T-helper 2 cell treated with Interferon-gamma antibody and Interleukin-4, amounts not matched to agents 5 μg/mL and 100 μg/mL, for 36 hours (primary cell): Measurements from ENCODE around the gene ADAMTS4.

Experiments
- DNase-seq: peaks from one replicate; pipeline ENCODE4 v3.0.0; 2021; ENCODE audit warnings: low spot score
- H3K27ac Mint-ChIP-seq: one replicate; pipeline ENCODE4 v1.8.0; 2021; ENCODE audit warnings: mild to moderate bottlenecking, mixed read lengths
- H3K27me3 Mint-ChIP-seq: one replicate; pipeline ENCODE4 v1.8.0; 2021; ENCODE audit warnings: low read depth, mixed read lengths
- H3K36me3 Mint-ChIP-seq: one replicate; pipeline ENCODE4 v1.8.0; 2021; ENCODE audit warnings: low read depth, mixed read lengths
- H3K4me1 Mint-ChIP-seq: one replicate; pipeline ENCODE4 v1.8.0; 2021; ENCODE audit warnings: low read depth, mixed read lengths
- H3K4me3 Mint-ChIP-seq: one replicate; pipeline ENCODE4 v1.8.0; 2022; ENCODE audit warnings: mild to moderate bottlenecking, moderate library complexity, mixed read lengths
- H3K9me3 Mint-ChIP-seq: one replicate; pipeline ENCODE4 v1.8.0; 2021; ENCODE audit warnings: mixed read lengths

ADAMTS4 gene

GRCh38 chr1:161209790-161210409, 11.0 kb upstream of the ADAMTS4 start:
- peaks cover 22% of the 10 kb centered on the region for H3K4me1 Mint-ChIP-seq
- DNase-seq = peak; percentile 61
- no peak overlapping the region for H3K4me3 Mint-ChIP-seq
- H3K27ac Mint-ChIP-seq = peak overlapping the region; percentile 15
- no peaks in the 10 kb centered on the region for H3K9me3 Mint-ChIP-seq
- H3K27me3 Mint-ChIP-seq = no peaks in the 10 kb centered on the region
- H3K36me3 Mint-ChIP-seq = peaks cover 69% of the 10 kb centered on the region

- H3K4me3 Mint-ChIP-seq = no peak overlapping the region
- no peaks in the 10 kb centered on the region for H3K27me3 Mint-ChIP-seq
- H3K4me1 Mint-ChIP-seq = peaks cover 34% of the 10 kb centered on the region
- DNase-seq = no peak
- H3K36me3 Mint-ChIP-seq = peaks cover 64% of the 10 kb centered on the region
- no peak overlapping the region for H3K27ac Mint-ChIP-seq
- H3K9me3 Mint-ChIP-seq = no peaks in the 10 kb centered on the region
These were observed 8.3 kb upstream of the ADAMTS4 start for GRCh38 chr1:161207173-161207572.

- H3K36me3 Mint-ChIP-seq = peaks cover 58% of the 10 kb centered on the region
- peaks cover 38% of the 10 kb centered on the region for H3K4me1 Mint-ChIP-seq
- no peaks in the 10 kb centered on the region for H3K9me3 Mint-ChIP-seq
- no peak for DNase-seq
- no peak overlapping the region for H3K4me3 Mint-ChIP-seq
- no peaks in the 10 kb centered on the region for H3K27me3 Mint-ChIP-seq
- no peak overlapping the region for H3K27ac Mint-ChIP-seq
These were observed 7.7 kb upstream of the ADAMTS4 start for GRCh38 chr1:161206411-161207140.

- Mint-ChIP-seq H3K27ac (peak within 1 kb of the TSS; percentile 96), H3K9me3 (no peaks in the 10 kb centered on the region), H3K4me3 (peak within 1 kb of the TSS; percentile 94), H3K27me3 (no peaks in the 10 kb centered on the region), H3K4me1 (peaks cover 47% of the 10 kb centered on the region), H3K36me3 (peaks cover 33% of the 10 kb centered on the region)
- peak; percentile 93 for DNase-seq
These were observed 3.2 kb upstream of the ADAMTS4 start, which contains the start of gene NDUFS2 for GRCh38 chr1:161201836-161202712. Gene NDUFS2, plus strand, starts transcription at chr1:161202367. Its CDS starts 19 bp downstream, at chr1:161202386.

GRCh38 chr1:161200992-161201835, 2.4 kb upstream of the ADAMTS4 start:
- Mint-ChIP-seq H3K27me3 (no peaks in the 10 kb centered on the region), H3K27ac (peak overlapping the region; percentile 96), H3K4me1 (peaks cover 43% of the 10 kb centered on the region), H3K36me3 (peaks cover 25% of the 10 kb centered on the region), H3K9me3 (no peaks in the 10 kb centered on the region), H3K4me3 (peak overlapping the region; percentile 94)
- no peak for DNase-seq

- peak overlapping the region; percentile 17 for H3K4me3 Mint-ChIP-seq
- no peaks in the 10 kb centered on the region for H3K27me3 Mint-ChIP-seq
- peaks cover 20% of the 10 kb centered on the region for H3K36me3 Mint-ChIP-seq
- peak overlapping the region; percentile 96 for H3K27ac Mint-ChIP-seq
- peaks cover 39% of the 10 kb centered on the region for H3K4me1 Mint-ChIP-seq
- H3K9me3 Mint-ChIP-seq = no peaks in the 10 kb centered on the region
- DNase-seq = no peak
These were observed 1.7 kb upstream of the ADAMTS4 start for GRCh38 chr1:161200421-161200991.

GRCh38 chr1:161199506-161200139, 769 bp upstream of the ADAMTS4 start:
- Mint-ChIP-seq H3K27ac (peak overlapping the region; percentile 96), H3K27me3 (no peaks in the 10 kb centered on the region), H3K36me3 (peaks cover 15% of the 10 kb centered on the region), H3K4me1 (peaks cover 39% of the 10 kb centered on the region), H3K4me3 (no peak overlapping the region), H3K9me3 (no peaks in the 10 kb centered on the region)
- no peak for DNase-seq

GRCh38 chr1:161198194-161198896, 509 bp downstream of the ADAMTS4 start:
- no peak for DNase-seq
- Mint-ChIP-seq H3K4me1 (peaks cover 28% of the 10 kb centered on the region), H3K36me3 (peaks cover 3% of the 10 kb centered on the region), H3K4me3 (no peak overlapping the region), H3K9me3 (no peaks in the 10 kb centered on the region), H3K27ac (no peak overlapping the region), H3K27me3 (no peaks in the 10 kb centered on the region)

- H3K4me3 Mint-ChIP-seq = no peak overlapping the region
- H3K27ac Mint-ChIP-seq = peak overlapping the region; percentile 64
These were observed 1.2 kb downstream of the ADAMTS4 start for GRCh38 chr1:161197560-161198193.

GRCh38 chr1:161196521-161197451, 2.1 kb downstream of the ADAMTS4 start:
- H3K27me3 Mint-ChIP-seq = no peaks in the 10 kb centered on the region
- H3K4me3 Mint-ChIP-seq = no peak overlapping the region
- H3K9me3 Mint-ChIP-seq = no peaks in the 10 kb centered on the region
- H3K27ac Mint-ChIP-seq = peak overlapping the region; percentile 64
- H3K4me1 Mint-ChIP-seq = peaks cover 32% of the 10 kb centered on the region
- no peak for DNase-seq
- H3K36me3 Mint-ChIP-seq = no peaks in the 10 kb centered on the region

More at GRCh38 chr1:161197560-161198193, 1.2 kb downstream of the ADAMTS4 start:
- H3K4me1 Mint-ChIP-seq = peaks cover 26% of the 10 kb centered on the region
- H3K27me3 Mint-ChIP-seq = no peaks in the 10 kb centered on the region
- peaks cover 1% of the 10 kb centered on the region for H3K36me3 Mint-ChIP-seq
- H3K9me3 Mint-ChIP-seq = no peaks in the 10 kb centered on the region
- DNase-seq = no peak

- Mint-ChIP-seq H3K4me1 (peaks cover 27% of the 10 kb centered on the region), H3K27me3 (no peaks in the 10 kb centered on the region), H3K4me3 (no peak overlapping the region), H3K36me3 (no peaks in the 10 kb centered on the region), H3K9me3 (no peaks in the 10 kb centered on the region), H3K27ac (no peak overlapping the region)
- no peak for DNase-seq
These were observed 2.7 kb downstream of the ADAMTS4 start for GRCh38 chr1:161196111-161196510.
